Measurements from ENCODE around the gene S100P.
A peak's percentile ranks its signal among the peaks of the same experiment; 100 is the strongest.

S100P gene

GRCh38 chr4:6673660-6674499 lies 19.8 kb upstream of the S100P start:
- DNase-seq, result peak; percentile 90 to 93

DNA sequence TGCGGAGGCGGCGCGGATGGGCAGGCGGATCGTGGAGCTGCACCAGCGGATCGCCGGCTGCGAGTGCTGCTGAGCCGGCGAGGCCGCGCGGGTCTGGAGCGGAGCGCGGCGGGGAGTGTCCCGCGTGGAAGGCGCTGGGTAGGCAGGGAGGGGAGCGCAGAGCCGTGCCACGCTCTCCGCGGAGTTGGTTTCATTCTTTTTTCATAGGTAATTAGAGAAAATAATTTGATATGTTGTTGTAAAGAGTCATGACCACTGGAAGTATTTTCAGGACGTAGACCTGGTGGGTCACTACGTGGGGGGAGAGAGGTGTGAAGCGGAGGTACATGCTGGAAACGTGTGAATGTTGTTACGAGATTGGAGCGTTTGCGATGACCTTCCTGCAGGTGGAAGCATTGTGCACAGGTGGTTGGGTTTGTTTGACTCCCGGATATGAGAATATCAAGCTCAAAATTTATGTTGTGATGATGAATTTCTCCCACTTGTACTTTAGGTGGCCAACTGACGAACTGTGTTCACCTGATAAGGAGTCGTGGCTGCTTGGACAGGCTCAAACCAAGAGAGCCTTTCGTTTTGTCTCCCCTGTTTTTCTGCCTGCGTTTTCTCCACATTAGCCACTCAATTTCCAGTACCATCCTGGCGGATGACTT lies 19.1 kb upstream of the S100P start:
- peak; percentile 35 to 73 for DNase-seq

GRCh38 chr4:6676722-6677558 lies 16.7 kb upstream of the S100P start:
- no peak for DNase-seq

DNA sequence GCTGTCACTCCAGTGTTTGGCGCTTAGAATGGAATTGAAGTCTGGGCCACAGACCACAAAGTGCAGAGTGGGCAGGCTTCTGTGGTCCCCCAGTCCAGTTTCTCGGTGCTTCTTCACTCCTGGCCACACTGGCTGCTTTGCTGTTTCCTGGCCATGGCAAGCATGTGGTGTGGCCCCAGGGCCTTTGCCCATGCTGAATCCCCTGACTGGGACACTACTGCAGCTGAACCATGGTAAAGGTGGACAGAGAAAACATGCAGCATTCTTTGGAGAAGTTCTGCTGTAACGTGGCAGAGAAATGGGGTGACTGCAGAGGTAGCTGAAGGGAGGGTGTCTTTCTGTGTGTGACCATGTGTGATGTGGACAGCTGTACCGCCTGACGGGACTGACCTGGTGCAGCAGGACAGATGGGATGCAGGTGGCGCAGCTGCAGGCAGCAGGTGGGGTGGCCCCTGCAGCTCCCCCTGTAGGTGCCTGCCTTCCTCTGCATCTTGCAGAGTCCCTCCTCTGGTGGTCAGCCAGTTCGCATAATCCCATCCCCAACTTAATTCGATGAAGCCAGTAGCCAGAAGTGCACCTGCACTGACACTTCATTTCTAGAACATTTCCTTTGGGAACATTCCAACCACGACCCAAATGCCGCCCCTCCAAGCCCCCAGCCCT lies 13.2 kb upstream of the S100P start:
- DNase-seq, result no peak

GRCh38 chr4:6681191-6681590 lies 12.5 kb upstream of the S100P start:
- DNase-seq, result no peak

- DNase-seq, result no peak
These were observed 10.7 kb upstream of the S100P start for GRCh38 chr4:6682862-6683590.

DNA sequence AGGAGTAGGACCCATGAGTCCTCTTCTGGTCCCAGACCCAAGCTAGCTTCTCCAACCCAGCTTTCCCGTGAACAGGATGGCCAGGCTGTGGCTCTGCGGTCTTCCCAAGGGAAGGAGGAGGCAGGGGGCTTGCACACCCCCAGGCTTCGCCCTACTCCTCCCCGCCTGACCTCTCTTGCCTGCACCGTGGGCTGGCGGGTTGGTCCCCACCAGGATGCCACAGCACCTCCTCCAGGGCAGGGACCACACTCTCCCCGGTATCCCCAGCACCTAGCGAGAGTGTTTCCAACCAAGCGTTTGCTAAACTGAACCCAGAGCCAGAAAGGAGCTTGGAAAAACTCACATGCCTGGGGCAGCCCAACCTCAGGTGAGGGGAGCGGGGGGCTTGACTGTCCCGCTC lies 9.0 kb upstream of the S100P start:
- no peak for DNase-seq

- DNase-seq, result no peak
These were observed 7.4 kb upstream of the S100P start for GRCh38 chr4:6686104-6686787.

DNA sequence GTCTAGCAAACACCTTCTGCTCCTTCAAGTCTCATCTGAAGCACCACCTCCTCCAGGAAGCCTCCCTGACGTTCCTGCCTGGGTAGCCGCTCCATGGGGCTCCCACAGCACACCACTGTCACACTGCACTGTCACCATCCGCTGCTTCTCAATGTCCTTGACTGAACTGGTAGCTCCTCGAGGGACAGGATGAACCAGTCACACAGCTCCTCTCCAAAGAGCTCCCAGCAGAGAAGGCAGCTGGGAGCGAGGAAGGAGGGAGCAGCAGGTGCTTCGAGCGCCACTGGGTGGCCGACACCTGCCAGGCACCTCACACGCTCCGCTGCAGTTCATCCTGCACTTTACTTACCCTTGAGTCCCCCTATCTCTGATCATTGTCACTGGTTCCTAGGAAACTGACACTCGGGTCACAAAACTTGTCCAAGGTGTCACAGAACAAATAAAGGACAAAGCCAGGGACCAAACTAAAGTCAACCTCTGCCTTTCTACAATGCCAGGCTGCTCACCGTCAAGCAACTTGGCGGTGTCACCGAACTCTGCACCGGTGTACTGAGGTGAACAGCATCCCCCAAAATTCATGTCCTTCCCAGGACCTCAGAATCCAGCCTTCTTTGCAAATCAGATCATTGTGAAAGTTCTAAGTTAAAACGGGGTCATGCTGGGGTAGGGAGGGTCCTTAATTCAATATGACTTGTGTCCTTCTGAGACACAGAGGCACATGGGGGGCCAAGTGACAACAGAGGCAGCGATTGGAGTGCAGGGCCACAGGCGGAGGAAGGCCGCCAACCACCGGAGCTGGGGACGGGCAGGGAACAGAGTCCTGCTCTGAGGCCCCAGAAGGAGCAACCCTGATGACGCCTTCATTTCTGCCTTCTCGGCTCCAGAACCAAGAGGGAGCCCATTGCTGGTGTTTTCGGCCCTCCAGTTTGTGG lies 5.5 kb upstream of the S100P start:
- DNase-seq, result no peak

- peak; percentile 57 to 71 for DNase-seq
These were observed 4.7 kb upstream of the S100P start for GRCh38 chr4:6688879-6689505.

GRCh38 chr4:6689506-6689960 lies 4.1 kb upstream of the S100P start:
- no peak for DNase-seq

GRCh38 chr4:6692379-6692778 lies 1.3 kb upstream of the S100P start:
- DNase-seq, result no peak

GRCh38 chr4:6692806-6693205 lies 872 bp upstream of the S100P start:
- DNase-seq, result no peak

GRCh38 chr4:6694177-6694901 lies 661 bp downstream of the S100P start:
- DNase-seq, result no peak

GRCh38 chr4:6695660-6696610 lies 2.3 kb downstream of the S100P start:
- peak in 1 of 2 experiments; percentile 41 for DNase-seq

GRCh38 chr4:6696611-6697010 lies 2.9 kb downstream of the S100P start:
- DNase-seq, result no peak

- DNase-seq, result no peak
These were observed 3.5 kb downstream of the S100P start for GRCh38 chr4:6697131-6697530.

GRCh38 chr4:6699388-6699787 lies 5.7 kb downstream of the S100P start:
- DNase-seq, result no peak

All from stimulated activated CD4-positive, alpha-beta T cell treated with anti-CD3 and anti-CD28 coated beads, Interleukin-4, amount 100 ng/mL, for 4 hours (primary cell).